GM19324 (cell line): ENCODE measurements around the gene PIWIL4.
"Not testable (repeated sequence)": the region's sequence is repeated elsewhere in the genome, so short reads cannot be mapped to it uniquely, and the experiment has no call there.

Experiments
- ATAC-seq: cut with Tn5 transposase; IDR thresholded peaks from one replicate; pipeline ENCODE4 v1.9.1; 2021; ENCODE audit warnings: mild to moderate bottlenecking, moderate library complexity; ENCODE audit not compliant: unreplicated experiment, low FRiP score

PIWIL4 gene

DNA sequence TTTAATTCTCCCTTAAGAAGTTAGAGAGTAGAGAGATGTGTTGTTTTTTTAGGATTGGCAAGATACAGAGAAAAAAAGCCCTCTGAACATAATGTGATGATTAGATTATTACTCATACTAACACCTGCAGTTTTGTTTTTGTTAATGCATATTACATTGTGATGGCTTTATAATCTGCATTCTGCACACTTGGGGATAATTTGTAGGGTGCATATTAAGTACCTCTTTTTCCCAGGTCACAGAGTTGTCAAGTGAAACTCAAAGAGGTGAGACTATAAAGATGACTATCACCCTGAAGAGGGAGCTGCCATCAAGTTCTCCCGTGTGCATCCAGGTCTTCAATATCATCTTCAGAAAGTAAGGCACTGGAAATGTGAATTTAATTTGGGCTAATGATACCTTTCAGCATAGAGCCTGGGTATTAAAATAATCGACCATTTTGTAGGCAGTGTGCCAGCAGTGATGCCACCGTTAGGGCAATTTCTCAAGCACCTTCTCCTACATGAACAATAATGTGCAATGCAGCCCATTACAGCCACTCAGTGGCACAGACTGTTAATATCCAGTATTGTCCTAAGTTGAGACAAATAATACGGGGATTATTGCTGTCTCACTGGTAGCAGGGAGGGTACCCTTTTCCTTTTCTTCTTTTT is 16.2 kb downstream of the PIWIL4 start:
- no peak for ATAC-seq

DNA sequence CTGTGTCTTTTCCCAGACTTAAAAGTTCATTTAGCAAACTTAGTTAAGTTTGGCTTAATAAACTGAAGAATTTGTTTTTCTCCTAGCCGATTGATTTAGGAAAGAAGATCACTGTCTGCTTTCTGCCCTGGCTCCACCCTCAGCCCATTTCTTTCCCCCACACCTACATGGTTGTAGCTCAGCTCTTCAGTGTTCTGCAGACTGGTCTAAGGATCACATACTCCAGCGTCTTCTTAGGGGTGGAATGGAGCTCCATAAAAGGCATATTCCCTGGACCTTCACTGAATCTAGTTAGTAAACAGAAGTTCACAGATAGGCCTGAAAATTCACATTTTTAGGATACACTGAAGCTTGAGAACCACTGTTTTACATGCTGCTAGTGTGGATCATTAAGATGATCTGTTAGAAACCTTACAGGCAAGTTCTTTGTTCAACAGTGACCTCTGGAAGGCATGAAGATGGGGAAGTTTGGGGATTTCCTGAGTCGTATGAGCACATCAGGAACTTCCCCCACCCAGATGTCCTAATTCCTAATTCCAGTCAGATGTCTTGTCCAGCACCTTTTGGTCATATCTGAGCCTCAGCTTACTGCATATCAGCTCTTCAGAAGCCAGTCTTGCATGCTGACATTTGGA is 16.8 kb downstream of the PIWIL4 start:
- peak; percentile 37 for ATAC-seq

DNA sequence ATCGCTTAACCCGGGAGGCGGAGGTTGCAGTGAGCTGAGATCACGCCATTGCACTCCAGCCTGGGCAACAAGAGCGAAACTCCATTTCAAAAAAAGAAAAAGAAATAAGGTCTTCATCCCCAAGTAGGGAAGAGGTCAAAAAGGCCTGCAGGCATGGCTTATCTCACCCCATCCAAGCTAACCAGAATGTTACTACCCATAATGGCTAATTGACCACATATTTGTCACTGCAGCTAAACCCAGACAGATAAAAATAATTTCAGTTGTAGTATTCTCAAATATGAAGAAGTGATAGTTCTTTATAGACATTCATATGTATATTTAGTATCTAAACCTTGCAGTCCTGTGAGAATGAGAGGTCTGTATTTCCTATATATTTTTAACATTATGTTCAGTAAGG is 17.8 kb downstream of the PIWIL4 start:
- ATAC-seq: no peak

DNA sequence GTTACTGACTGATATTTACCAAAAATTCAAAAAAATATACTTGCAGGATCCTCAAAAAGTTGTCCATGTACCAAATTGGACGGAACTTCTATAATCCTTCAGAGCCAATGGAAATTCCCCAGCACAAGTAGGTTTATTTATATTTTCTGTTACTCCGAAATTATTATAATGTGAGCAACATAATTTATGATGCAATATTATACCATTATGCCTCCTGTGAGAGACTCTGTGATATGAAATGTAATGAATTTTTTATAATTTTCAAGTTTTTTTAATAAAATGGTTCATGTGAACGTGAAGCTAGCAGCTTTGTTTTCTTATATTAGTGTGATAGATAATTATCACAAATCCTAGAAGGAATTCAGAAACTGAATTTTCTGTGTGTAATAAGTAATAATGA is 18.2 kb downstream of the PIWIL4 start:
- no peak for ATAC-seq

DNA sequence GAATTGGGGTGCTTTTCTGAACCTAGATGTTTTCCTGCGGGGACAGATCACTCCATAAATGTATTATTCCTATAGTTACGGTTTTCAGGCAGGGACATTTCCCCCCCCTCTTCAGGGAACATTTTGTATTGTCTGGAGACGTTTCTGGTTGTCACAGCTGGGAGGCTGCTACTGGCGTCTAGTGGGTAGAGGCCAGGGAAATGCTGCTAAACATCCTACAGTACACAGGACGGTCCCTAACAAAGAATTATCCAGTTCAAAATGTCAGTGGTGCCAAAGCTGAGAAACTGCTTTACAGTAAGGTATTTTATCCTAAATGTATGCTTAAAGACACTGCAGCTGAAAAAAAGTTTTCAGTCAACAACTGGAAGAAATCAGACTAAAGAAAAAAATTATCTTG is 19.4 kb downstream of the PIWIL4 start:
- ATAC-seq: no peak

DNA sequence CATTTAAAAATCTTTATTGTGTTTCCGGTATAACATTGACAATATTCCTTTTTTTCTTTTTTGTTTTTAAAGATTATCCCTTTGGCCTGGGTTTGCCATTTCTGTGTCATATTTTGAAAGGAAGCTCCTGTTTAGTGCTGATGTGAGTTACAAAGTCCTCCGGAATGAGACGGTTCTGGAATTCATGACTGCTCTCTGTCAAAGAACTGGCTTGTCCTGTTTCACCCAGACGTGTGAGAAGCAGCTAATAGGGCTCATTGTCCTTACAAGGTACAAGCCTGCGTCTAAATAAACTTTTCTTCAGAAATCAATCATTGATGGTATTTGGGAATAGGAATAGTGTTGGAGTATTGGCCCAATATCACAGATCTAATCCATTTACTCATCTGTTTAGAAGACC is 19.8 kb downstream of the PIWIL4 start:
- no peak for ATAC-seq

DNA sequence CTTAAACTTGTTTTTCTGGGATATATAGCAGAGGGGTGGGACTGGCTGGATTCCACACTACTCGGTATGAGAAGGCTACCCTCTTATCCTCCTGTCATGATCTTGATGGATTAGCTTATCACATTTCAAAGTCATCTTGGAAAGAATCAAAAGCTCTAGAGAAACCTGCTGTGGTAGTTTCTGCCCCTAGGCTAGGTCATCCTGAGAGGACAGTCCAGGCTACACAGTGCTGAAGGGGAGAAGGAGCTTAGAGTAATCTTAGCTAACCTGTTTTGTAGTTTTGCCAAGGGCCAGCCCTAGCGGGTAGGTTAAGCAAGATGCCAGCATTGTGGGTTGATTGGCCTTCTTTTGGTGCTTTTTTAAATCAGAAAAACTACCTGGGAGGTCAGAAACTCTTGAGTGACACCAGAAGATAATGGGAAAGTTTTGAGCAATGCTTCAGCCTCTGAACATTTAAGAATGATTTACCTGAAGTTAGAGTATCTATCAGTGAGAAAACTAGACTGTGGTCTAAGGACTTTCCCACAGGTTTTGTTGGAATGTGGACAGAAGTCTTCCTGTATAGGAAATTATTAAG is 21.3 kb downstream of the PIWIL4 start:
- ATAC-seq: no peak

DNA sequence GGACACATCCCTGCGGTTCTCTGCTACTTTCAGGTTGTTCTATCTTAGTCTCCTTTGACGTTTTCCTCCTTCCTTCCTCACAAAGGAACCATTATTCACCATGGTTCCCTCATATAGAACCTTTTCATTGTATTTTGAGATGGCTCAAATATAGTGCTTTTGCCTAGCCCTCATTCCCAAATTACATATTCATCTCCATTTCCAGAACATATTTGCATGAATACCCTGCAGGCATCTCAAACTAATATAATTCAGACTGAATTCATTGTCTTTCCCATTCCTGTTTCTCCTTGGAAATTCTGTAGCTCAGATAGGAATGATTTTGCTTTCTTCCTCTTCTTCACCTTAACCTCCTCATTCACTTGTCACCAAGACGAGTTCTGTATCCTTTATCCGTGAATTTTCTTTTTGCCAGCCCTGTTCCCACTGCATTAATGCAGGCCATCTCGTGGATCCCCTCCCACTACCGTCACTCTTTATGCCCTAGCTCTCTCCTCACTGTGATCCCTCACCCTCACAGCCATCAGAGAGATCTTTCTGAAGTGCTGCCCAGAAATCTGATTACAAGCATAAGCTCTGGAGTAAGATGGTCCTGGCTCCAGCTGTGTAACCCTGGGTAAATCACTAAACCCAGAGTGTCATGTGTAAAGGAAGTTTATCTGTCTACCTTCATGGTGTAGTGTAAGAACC is 23.3 kb downstream of the PIWIL4 start:
- ATAC-seq: no peak

DNA sequence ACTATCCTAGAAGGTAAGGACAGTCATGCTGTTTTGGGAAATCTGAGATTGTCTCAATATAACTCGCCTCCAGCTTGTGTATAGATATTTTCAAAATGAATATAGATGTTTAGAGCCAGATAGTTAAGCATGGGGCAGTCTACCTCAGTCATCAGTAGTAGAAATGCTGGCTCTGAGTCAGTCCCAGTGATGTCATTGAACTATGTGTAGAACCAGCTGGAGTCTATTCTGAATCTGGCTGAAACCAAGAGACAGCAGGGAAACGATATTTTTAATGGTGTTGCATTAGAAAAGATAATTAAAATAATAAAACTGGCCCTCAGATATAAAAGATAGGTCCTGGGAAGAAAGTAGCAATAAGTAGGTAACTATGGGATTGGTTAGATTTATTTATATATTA is 25.9 kb downstream of the PIWIL4 start:
- peak; percentile 66 for ATAC-seq

DNA sequence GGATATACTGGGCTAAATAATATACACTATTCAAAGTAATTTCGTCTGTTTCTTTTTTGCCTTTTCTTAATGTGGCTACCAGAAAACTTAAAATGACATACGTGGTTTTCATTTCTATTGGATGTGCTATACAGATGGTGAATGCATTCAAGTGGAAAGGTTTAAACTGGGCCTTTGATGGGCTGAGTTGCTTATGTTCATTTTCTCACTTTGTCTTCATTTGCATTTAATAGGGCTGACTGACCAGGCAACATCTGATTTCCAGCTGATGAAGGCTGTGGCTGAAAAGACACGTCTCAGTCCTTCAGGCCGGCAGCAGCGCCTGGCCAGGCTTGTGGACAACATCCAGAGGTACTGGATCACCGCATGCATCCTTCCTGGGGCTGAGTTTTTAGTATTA is 27.9 kb downstream of the PIWIL4 start:
- ATAC-seq: no peak

DNA sequence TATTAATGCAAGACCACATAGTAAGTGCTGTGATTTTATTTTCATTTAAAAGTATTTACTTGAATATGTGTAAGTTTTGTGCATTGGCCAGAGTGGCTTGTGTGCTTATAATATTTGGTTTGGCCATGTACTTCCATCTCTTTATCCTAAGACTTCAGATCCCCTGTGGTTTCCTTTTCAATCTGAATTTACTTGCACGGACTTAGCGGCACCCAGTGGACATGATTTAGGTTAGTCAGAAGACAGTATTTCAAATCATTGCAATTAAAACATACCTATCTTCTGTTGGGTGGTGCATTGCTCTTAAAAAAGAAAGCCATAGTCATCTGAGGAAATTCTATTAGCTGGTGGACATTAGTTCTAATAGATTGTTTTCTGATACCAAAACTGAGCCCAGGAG is 30.7 kb downstream of the PIWIL4 start:
- ATAC-seq: no peak

DNA sequence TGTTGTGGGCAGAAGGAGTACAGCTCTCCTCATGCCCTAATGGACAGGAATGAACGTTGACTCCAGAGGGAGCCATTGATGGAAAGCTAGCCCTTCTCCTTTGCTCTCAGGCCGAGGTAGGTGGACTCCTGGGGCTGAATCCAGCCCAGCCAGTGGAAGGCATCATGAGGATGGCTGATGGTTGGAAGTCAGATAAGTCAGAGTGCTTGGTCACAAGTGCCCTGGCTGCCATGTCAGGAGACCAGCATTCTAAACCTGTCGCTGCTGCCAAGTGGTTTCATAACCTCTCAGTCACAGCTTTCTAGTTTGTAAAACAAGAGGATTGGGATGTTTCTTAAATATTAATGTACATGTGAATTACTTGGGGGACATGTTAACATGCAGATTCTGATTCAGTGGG is 32.3 kb downstream of the PIWIL4 start:
- no peak for ATAC-seq

DNA sequence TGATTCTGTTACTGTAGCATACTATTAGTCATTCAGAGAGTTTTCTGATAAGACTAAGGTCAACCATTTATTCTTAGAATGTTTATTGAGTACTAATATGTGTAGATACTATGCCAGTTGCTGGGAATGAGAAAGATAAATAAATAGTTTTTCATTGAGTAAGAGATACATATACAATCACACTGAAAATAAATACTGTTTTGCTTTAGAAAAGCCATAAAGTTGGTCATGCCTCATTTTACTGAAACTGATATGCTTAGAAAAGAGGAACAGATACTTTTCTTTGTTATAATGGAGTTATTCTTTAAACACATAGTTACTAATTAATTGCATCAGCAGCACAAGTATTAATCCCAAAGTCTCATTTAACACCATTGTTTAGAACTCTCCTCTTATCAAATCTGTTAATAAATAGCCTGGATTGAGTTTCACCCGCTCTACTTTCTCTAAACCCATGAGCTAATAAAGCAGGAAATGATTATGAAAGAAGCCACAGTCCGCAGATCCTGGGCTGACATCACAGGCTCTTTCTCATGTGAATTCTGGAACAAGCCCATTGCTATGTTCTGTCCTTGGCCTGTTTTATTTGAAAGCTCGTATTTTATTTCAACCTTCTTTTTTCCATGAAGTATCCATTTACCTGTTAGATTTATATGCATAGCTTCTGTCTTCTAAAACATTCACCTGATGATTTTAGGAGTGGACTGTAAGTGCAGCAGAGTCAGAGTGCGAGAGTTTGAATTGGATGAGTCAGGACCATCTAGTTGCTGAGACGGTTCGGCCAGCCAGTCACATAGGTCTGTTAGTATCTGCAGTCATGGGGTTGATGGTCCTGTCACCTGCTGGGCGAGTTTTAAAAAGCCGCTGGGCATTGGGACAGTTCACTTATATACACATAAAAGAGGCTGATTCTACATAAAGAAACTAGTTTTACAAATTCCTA is 35.5 kb downstream of the PIWIL4 start:
- peak; percentile 83 for ATAC-seq

DNA sequence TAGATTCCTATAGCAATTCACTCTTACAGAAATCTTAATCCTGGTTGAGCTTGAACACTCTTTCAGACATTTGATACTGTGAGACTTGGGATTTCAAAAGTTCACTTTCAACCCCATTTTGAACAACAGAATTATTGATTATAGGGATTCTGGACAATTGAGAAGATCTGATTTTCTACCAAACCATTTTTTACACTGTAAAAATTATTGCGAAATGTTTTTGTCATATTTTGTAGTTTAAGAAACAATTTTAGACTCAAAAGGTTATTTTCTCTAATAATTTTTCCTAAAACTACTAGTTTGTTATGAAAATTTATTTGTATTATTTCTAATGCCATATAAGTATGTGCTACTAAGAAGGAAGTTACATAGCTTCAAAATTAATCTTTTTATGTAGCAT is 36.4 kb downstream of the PIWIL4 start:
- ATAC-seq: no peak

DNA sequence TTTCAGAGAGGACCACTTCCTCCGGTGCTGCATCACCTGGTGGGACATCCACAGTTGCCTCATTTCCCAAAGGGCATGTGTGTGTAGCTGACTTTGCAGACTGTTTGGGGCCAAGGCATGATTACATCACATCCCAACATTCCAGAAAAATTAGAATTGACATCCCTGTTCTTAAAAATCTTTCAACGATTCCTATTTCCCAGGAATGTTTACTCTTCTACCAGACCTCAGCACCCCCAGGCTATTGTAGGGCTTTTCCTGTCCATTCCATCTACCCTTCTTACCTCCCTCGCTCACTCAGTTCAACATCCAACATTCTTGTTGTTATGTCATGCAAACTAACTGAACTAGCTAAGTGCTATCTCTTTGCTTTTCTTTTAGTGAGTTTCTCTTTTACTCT is 37.3 kb downstream of the PIWIL4 start:
- ATAC-seq: no peak

DNA sequence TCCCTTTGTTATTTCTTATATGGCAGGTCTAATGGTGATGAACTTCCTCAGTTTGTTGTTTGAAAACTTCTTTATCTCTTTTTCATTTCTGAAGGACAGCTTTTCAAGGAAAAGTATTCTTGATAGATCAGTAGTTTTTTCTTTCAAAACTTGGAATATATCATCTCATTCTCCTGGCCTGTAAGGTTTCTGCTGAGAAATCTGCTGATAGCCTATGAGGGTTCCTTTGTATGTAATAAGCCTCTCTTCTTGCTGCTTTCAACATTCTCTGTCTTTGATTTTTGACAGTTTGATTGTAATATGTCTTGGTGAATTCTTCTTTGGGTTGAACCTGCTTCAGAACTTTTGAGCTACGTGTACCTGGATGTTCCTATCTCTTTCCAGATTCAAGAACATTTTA is 46.0 kb downstream of the PIWIL4 start:
- ATAC-seq: no peak

DNA sequence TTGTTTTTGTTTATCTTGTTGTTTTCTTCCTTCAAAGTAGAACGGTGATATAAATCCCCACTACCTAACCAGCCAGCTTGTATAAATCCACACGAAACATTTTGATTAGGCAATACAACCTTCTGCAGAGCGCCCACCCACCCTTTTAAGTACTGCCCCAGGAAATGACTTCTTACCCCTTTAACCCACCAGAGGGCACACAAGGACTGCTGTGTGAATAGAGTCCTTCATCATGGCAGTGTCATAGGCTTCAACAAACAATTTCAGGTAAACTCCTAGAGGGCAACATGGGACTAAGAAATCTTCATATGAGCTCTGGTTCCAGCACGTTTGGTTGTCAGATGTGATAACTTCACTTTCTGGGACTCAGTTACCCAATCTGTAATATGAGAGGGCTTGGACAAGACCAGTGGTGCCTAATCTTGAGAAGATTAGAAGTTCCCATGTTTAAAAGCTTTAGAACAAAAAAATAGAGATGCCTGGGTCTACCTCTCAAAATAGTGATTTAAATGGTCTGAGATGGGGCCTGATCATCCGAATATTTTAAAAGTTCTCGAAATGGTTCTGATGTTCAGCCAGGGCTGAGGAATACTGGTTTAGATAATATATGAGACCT is 56.1 kb downstream of the PIWIL4 start:
- ATAC-seq: peak; percentile 71

DNA sequence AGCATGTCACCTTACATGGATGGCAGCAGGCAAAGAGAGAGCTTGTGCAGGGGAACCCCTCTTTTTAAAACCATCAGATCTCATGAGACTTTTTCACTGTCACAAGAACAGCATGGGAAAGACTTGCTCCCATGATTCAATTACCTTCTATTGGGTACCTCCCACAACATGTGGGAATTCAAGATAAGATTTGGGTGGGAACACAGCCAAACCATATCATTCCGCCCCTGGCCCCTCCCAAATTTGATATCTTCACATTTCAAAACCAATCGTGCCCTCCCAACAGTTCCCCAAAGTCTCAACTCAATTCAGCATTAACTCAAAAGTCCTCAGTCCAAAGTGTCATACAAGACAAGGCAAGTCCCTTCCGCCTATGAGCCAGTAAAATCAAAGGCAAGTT is 58.3 kb downstream of the PIWIL4 start:
- ATAC-seq: not testable (repeated sequence)

DNA sequence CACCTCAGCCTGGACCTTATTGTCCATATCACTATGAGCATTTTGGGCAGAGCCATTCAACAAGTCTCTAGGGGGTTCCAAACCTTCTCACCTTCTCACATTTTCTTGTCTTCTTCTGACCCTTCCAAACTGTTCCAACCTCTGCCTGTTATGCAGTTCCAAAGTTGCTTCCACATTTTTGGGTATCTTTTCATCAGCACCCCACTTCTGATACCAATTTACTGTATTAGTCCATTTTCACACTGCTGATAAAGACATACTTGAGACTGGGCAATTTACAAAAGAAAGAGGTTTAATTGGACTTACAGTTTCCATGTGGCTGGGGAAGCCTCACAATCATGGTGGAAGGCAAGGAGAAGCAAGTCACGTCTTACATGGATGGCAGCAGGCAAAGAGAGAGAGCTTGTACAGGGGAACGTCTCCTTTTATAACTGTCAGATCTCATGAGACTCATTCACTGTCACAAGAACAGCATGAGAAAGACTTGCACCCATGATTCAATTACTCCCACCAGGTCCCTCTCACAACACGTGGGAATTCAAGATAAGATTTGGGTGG is 59.9 kb downstream of the PIWIL4 start:
- ATAC-seq: not testable (repeated sequence)

DNA sequence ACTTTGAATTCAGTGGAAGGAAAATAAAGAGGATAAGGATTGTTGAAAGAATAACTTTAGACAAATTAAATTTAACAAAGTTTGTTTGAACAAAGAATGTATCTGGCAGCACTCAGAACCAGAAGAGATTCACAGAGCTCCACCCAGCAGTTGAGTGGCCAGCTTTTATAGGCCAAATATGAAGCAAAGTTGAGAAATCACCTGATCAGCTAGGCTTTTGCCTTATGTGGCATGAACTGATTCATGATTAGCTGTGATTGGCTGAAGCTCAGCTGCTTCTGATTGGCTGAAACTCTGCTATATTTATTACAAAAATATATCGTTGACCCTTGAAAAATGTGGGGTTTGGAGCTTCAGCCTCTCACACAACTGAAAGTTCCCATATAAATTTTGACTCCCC is 62.6 kb downstream of the PIWIL4 start:
- no peak for ATAC-seq
